HL-60/S4 (cell line): ENCODE measurements around the gene CCDC178.
"Not testable (repeated sequence)": the region's sequence is repeated elsewhere in the genome, so short reads cannot be mapped to it uniquely, and the experiment has no call there.

Experiments
- in situ Hi-C: fragments of 300-500 bp; cut with MboI; formaldehyde crosslinking; loops from 2 replicates; pipeline ENCODE4 v1.14.3; 2022; ENCODE audit warnings: low sequenced_read_pairs

The CCDC178 gene

GRCh38 chr18:33369711-33370449 lies 70.6 kb downstream of the CCDC178 start:
- in situ Hi-C loops, result no loop called here

GRCh38 chr18:33356735-33357134 lies 83.8 kb downstream of the CCDC178 start:
- in situ Hi-C loops, result no loop called here

GRCh38 chr18:33355756-33356155 lies 84.8 kb downstream of the CCDC178 start:
- in situ Hi-C loops, result no loop called here

DNA sequence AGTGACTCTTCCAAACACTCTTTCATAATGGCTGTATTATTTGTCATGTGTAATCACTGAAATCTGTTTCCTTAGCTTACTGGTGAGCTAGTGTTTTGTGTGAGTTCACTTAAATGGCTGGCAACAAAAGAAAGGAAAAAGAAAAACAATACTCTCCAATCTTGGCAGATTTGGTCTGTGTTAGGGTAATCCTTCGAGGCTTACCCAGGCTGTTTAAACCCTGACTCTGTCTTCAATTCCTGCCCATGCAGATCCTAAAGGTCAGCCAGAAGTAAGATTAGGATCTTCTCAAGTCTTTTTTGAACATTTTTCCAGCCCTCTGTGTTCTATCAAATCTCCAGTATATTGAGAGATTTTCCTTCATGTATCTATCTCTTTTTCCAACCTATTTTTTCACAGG lies 85.3 kb downstream of the CCDC178 start:
- in situ Hi-C loops, result no loop called here

- in situ Hi-C loops, result no loop called here
These were observed 90.3 kb downstream of the CCDC178 start for GRCh38 chr18:33350256-33350655.

GRCh38 chr18:33339733-33340132 lies 100.8 kb downstream of the CCDC178 start:
- in situ Hi-C loops, result not testable (repeated sequence)

DNA sequence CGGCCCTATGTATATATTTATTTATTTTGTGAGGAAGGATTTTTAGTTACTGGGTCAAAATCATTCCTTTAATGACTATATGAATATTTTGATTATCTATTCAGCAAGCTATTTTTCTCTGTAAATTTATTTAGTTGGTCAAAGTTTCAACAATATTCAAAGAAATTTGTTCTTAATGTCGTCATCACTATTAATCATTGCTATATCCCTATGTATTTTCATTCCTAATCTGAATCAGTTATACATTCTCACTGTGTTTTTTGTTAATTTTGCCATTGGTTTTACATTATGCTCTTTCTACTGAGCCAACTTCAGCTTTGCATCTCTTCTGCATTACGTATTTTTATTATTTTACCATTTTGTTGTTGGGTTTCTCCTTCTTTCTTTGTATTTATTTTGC lies 105.7 kb downstream of the CCDC178 start:
- in situ Hi-C loops, result no loop called here

DNA sequence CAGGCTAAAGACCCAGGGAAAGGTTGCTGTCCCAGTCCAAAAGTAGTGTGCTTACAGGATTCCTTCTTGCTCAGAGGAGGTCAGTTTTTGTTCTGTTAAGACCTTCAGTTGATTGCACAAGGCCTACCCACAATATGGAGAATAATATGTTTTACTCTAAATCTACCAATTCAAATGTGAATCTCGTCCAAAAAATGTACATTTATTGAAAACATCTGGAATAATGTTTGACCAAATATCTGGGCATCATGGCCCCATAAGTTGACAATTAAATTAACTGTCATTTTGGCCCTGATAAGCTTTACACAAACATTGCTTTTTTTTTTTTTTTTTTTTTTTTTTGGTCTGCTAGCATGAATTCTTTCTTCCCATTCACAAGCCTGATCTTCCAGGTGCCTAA lies 109.8 kb downstream of the CCDC178 start:
- in situ Hi-C loops, result no loop called here

GRCh38 chr18:33326975-33327374 lies 113.5 kb downstream of the CCDC178 start:
- in situ Hi-C loops, result no loop called here

DNA sequence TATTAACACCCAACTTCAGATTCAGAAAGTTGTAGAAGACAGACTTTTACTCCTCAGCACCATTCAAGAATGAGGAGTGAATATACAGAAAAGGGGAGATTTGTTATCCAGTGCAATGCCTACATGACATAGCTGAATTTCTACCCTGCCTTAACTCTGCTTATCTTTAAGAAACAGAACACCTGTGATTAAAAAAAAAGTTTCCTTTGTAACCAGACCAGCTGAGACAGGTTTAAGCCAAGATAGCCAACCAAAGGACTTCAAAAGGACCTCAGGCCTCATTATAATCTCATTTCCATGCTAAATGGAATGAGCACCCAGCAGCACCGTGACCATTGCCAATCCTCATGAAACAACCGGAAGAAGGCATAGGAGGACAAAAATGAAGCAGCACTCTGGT lies 122.9 kb downstream of the CCDC178 start:
- in situ Hi-C loops, result no loop called here

DNA sequence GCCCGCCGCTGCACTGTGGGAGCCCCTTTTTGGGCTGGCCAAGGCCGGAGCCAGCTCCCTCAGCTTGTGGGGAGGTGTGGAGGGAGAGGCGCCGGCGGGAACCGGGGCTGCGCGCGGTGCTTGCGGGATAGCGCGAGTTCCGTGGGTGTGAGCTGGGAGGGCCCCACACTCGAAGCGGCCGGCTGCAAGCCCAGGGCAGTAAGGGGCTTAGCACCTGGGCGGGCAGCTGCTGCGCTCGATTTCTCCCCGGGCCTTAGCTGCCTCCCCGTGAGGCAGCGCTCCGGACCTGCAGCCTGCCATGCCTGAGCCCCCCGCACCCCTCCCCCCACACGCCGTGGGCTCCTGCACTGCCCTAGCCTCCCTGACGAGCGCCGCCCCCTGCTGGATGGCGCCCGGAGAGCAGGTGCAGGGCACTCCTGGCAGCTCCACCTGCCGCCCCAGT lies 124.4 kb downstream of the CCDC178 start:
- in situ Hi-C loops, result no loop called here

DNA sequence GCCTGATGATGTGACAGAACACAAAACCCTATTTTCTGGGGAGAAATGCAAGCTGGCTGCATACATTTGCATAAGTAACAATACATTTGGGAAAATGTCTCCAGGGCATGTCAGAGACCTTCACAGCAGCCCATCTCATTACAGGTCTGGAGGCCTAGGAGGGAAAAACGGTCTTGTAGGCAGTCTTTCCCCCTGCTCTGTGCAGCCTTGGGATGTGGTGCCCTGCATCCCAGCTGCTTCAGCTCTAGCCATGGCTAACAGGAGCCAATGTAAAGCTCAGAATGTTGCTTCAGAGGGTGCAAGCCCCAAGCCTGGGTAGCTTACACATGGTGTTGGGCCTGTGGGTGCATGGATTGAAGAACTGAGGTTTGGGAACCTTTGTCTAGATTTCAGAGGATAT lies 133.0 kb downstream of the CCDC178 start:
- in situ Hi-C loops, result no loop called here

DNA sequence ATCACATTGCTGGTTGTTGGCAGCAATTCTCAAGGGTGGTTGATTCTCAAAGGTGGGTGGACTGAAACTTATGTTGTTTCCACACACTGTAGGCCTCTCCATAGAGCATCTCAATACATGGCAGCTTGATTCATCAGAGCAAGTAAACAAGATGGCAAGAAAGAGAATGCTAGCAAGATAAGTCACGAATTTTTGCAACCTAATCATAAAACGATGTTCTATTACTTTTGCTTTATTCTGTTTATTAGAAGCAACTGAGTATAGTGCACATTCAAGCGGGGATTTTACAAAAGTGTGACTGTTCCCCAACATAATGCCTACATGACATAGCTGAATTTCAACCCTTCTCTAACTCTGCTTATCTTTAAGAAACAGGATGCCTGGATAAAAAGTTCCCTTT lies 136.2 kb downstream of the CCDC178 start:
- in situ Hi-C loops, result no loop called here

GRCh38 chr18:33291539-33291938 lies 149.0 kb downstream of the CCDC178 start:
- in situ Hi-C loops, result no loop called here

DNA sequence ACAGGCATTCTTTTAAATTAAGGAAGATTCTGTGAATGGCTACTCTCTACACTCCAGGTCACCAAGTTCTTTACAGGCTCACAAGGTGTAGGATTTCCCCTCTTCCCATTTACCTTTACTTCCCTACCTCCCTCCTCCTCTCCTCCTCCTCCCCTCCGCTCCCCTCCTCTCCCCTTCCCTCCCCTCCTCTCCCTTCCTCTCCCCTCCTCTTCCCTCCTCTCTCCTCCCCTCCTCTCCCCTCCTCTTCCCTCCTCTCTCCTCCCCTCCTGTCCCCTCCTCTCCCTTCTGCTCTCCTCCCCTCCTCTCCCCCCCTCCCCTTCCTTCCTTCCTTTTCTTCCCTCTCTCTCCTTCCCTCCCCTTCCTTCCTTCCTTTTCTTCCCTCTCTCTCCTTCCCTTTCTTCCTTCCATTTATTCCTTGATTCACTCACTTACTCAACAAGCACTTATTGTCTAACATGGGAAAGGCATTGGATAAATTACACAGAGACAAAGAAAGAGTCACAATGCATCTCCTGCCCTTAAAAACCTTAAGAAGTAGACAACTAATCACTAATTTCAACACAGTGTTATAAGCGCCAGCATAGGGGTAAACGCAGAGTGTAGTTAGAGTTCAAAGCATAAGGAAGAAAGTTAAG lies 152.3 kb downstream of the CCDC178 start:
- in situ Hi-C loops, result no loop called here

DNA sequence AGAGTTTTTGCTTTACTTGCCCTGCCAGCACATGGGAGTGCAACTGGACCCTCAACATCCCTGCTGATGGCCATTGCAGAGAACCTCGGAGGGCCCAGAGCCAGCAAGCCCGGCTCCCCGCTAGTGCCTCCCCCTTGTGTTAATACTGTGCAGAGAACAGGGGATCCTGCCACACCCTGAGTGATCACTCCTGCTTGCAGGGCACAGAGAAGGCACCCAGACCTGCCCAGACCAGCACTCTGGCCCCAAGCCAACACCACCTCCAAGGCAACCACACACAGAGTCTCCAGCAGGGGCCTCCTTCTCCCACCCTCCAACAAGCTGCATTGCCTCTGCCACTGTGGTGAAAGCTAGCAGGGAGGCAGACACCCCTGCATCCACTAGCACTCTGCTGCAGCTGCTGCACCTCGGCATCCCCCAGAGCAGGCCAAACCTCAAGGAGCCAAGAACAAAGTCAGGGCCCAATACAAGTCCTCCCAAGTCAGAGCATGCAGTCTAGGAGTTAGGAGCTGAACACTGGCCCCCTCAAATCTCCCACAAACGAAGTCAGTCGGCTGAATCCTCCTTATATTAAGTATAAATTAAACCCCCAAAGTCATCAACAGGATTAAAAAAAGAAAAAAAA lies 157.7 kb downstream of the CCDC178 start:
- in situ Hi-C loops, result no loop called here

GRCh38 chr18:33282142-33282541 lies 158.4 kb downstream of the CCDC178 start:
- in situ Hi-C loops, result no loop called here

GRCh38 chr18:33277431-33277830 lies 163.1 kb downstream of the CCDC178 start:
- in situ Hi-C loops, result no loop called here

DNA sequence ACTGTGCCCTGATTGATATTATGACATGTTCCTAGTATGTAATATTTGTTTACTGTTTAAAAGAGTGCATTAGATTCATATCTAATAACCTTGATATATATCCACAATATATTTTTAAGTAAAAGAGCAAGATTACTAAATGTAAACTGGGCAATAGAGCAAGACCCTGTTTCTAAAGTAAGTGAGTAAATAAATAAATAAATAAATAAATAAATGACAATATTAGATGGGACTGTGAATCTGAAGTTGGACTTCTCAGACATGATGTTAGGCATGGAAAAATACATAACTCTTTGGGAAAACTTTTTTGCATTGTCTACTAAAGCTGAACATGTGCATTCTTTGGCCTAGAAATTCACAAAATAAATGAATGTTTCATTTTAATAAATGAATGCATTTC lies 164.7 kb downstream of the CCDC178 start:
- in situ Hi-C loops, result no loop called here

GRCh38 chr18:33270297-33270696 lies 170.2 kb downstream of the CCDC178 start:
- in situ Hi-C loops, result no loop called here

DNA sequence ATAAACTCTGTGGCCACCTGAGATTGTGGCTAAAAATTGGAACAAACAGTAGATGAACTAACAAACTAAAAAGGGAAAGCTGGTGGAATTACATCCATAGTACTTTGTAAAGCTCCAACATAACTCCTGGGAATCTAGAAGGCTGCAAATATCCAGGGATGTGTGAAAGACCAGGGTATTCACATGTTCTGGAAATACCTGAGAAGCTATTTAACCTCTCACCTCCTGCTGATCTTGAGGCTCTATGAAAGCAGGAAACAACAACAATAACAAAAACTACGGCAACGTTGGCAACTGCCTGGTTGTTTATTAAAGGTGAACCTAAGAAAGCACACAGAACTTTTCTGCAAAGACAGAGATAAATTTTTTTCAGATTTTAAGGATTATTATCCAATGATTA lies 171.3 kb downstream of the CCDC178 start:
- in situ Hi-C loops, result no loop called here

DNA sequence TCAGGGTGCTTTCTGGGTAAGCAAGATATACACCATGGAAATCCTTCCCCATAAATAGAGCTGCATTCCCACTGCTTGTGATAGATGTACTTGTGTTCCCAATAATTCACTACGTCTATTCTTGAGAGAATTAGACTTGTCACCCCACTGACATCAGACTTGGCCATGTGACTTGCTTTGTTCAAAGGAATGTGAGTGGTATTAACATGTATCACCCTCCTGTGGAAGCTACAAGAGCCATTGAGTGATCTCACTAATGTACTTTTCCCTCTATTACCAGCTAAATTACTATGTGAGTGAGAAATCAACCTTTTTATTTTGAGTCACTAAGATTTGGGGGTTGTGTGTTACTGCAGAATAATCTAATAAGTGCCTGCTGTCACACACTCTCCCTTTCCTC lies 176.0 kb downstream of the CCDC178 start:
- in situ Hi-C loops, result no loop called here
